HG03469 (cell line): ENCODE results near the gene SCAMP5.

Experiments used
- ATAC-seq: cut with Tn5 transposase; IDR thresholded peaks from one replicate; pipeline ENCODE4 v1.9.1; 2021; ENCODE audit warnings: mild to moderate bottlenecking, moderate library complexity, moderate number of reproducible peaks; ENCODE audit not compliant: unreplicated experiment

The SCAMP5 gene

DNA sequence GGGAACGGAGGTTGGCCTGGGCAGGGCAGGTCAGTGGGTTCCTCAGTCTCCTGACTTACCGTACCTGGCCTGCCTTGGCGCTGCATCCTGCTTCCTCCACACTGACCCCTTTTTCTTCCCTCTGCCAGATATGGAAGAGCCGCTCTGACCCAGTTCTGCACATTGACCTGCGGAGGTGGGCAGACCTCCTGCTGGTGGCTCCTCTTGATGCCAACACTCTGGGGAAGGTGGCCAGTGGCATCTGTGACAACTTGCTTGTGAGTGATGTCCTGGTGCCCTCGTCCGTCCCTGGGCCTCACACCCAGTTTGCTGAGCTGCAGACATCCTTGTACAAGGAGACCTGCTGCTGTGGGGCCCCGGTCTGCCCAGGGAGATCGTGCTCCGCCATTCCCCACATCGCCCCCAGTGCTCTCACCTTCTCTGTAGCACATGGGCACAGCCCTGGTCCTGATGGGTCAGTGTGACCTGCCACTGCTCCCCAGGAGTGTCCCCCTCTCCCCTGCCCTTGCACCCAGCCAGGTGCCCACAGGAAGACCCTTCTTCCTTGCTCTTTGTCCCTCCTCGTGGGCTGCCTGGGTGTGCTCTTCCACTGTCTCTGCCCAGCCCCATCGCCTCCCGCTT, 49.0 kb downstream of the SCAMP5 start:
- no peak for ATAC-seq

DNA sequence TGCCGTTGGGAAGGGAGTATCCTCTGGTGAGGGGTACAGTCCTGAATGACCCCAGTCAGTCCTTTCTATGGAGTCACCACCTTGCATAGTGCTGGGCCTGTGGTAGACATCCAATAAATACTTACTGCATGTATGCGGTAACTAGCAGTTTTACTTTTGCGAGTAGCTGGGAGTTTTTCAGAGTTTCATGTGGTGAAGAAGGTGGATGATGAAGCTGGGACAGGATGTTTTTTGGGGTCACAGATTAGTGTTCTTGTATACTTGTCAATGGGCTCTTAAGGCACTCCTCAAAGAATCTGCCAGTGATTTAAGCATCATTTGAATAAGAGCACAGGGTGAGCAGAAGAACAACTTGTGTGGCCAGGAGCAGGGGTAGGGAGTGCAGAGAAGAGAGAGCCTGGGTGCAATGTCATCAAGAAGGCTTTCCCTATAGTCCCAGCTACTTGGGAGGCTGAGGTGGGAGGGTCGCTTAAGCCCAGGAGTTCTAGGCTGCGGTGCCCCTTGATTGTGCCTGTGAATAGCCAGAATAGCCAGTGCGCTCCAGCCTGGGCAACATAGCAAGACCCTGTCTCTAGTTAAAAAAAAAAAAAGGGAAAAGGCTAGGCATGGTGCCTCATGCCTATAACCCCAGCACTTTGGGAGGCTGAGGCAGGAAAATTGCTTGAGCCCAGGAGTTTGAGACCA, 50.1 kb downstream of the SCAMP5 start:
- ATAC-seq, result no peak

DNA sequence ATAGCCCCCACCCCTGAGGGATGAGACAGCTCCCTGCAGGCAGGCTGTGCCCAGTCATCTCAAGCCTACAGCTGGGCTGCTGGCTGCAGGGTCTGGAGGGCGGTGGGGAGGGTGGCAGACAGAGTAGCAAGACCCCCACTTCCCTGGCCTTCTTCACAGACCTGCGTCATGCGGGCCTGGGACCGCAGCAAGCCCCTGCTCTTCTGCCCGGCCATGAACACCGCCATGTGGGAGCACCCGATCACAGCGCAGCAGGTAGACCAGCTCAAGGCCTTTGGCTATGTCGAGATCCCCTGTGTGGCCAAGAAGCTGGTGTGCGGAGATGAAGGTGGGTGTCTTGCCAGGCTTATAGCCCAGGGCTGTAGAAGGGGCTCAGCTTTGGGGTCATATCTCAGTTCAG, 53.0 kb downstream of the SCAMP5 start:
- no peak for ATAC-seq

DNA sequence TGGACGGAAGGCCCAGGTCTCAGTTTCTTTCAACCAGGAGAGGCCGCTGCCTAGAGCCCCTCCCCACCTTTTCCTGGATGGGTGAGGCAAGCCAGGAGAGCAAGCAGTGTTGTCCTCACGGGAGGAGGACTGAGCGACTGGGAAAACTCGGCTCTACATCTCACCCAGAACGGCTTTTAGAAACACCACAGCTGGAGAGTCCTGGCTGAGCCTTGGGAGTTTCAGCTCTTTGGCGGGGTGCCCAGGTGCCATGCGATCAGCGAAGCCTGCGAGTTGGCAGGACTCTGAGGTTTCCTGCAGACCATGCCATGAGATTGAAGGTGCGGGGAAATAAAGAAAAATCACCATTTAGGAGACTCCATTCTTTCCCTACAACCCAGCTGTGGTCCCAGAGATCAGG, 54.0 kb downstream of the SCAMP5 start:
- no peak for ATAC-seq

DNA sequence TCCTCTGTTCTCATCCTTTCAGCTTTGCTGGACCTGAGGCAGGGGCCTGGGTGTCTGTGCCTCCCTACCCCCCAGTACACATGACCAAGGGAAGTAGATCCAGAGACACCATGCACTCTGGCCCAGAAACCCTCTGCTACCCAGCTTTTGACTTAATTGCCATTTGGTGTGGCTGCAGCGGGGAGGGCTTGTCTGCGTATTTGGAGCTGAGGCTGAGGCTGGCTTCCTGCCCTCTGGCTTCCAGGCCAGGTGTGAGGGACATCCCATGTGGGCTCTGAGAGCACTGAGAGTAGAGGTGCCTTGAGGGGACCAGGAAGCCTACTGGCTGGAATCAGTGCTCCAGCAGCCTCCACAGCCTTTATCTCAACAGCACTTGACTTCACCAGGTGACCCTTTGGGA, 54.9 kb downstream of the SCAMP5 start:
- no peak for ATAC-seq

DNA sequence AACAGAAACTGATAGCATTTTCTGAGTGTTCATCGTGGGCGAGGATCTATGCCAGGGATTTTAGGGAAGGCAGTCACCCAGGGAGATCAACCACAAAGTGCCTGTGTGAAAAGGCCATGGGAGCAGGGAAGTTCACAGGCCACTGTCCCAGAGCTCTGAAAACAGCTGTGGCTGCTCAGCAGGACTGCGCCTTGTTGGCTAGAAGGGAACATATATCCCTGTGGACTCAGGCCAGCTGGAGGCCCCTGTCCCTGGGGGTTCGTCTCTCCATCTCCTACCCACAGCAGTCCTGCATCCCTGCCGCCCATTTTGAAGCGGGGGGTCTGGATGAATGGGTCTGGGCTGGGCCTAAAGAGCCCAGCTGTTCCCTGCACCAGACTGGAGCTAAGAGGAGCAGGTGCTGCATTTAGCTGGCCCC, 55.8 kb downstream of the SCAMP5 start:
- no peak for ATAC-seq

DNA sequence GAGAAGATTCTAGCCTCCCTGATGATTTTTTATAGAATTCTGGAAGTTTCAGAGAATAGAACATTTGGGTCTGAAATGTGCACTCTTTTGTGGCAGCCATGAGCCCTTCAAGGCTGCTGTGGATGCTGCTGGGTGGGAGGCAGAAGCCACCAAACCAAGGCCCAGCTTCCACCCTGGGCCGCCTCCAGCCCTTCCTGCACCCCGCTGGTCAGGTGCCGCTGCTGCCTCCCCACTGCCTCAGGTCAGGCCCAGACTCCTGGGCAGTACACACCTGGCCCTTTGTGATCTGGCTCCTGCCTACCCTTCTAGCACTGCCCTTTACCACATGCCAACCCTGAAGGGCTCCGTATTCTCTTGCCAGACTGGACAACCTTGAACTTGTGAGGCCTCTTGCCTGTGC, 56.3 kb downstream of the SCAMP5 start:
- no peak for ATAC-seq

DNA sequence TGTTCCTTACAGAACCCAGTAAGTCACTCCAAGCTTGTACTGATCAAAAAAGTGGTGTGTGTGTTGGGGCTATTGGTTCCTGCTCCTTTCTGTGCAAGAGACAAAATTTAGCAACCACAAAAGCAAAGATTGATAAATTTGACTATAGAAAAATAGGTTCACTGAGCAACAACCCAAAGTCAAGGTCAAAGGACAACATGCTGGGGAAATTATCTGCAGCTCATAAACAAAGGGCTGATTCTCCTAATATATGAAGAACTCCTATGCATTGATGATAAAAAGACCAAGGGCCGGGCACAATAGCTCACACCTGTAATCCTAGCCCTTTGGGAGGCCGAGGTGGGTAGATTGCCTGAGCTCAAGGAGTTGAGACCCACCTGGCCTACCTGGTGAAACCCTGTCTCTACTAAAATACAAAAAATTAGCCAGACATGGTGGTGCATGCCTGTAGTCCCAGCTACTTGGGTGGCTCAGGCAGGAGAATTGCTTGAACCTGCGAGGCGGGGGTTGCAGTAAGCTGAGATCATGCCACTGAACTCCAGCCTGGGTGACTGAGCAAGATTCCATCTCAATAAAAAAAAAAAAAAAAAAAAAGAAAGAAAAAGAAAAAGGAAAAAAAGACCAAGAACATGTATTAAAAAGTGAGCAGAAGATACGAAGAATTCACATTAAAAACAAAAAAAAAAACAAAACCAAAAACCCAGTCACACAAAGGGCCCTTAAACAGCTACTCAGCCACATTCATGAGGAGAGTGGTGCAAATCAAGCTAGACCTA, 57.8 kb downstream of the SCAMP5 start:
- no peak for ATAC-seq

DNA sequence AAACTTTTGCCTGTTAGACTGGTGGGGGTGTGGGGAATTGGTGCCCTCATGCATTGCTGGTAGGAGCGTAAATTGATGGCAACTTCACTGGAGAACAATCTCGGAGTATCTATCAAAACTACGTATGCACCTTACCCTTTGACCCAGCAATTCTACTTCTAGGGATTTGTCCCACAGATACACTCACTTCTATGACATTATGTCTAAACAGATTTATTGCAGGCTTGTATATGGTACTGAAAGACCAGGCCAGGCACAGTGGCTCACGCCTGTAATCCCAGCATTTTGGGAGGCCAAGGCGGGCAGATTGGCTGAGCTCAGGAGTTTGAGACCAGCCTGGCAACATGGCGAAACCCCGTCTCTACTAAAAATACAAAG, 58.4 kb downstream of the SCAMP5 start:
- ATAC-seq, result no peak

DNA sequence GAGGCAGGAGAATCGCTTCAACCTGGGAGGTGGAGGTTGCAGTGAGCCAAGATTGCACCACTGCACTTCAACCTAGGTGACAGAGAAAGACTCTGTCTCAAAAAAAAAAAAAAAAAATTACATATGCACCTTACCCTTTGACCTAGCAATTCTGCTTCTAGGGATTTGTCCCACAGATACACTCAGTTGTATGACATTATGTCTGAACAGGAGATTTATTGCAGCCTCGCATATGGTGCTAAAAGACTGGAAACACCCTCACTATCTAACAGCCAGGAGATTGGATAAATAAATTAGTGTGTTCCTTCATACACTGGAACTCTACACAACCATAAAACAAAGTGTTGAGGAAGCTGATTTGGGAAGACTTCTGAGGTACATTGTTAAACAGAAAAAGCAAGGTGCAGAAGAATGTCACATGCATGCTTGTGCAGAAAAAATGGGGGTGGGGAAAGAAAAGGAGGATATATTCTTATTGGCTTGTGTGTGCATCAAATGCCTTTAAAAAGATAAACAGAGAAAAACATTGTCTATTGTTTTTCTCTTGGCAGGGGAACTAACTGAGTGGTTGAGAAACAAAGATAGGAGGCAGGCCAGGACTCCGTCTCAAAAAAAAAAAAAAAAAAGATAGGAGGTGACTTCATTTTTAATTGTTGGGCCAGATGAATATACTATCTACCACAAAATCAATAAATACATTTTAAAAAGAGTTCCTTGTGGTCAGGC, 59.0 kb downstream of the SCAMP5 start:
- ATAC-seq, result no peak

DNA sequence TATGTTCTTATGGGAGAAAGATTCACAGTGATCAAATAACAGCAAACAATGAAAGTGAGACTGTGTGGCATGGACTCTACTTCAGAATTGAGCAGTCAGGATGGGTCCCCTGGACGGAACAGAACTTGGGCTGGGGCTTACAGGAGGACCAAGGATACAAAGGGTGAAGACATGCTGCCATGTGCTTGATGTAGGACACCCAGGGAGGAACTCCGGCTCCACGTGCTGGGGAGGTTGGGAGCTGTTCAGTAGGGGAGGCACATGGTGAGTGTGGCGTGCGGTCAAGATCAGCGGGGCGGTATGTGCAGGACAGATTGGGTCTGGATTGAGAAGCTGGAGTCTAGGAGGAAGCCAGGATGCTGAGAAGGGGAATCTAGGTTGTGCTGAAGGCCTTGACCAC, 60.7 kb downstream of the SCAMP5 start:
- no peak for ATAC-seq

DNA sequence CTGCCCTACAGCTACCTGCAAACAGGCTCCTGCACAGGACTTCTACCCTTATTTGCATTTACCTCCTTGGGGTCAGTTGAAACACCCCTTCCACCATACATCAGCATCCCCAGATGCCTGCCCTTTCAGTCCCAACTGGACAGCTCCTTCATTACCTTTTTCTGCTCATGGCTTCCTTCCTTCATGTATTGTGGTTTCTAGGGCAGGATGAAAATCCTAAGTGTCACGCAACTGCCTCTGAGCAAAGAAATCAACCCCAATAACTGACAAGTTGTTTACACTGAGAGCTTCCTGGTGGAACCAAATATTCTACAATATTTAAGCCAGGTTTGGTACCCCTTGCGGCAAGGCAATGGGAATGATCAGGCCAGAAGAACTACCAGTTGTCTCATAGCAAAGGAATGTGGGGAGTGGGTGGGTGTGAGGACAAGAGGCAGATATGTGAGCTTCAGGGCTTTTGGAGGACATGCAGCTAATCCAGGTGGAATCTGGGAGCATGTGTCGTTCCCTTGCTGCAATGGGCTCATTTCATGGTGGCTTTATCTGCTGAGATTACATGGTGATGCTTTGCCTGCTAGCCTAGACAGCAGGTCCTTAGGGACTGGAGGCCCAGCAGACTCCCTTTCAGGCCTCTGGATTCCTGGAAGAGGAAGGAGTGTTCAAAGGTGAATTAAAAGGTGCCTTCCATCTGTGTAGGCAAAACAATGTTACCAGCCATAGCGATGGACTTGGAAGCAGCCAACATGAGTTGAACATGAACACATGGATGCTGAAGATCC, 63.0 kb downstream of the SCAMP5 start:
- ATAC-seq, result no peak

DNA sequence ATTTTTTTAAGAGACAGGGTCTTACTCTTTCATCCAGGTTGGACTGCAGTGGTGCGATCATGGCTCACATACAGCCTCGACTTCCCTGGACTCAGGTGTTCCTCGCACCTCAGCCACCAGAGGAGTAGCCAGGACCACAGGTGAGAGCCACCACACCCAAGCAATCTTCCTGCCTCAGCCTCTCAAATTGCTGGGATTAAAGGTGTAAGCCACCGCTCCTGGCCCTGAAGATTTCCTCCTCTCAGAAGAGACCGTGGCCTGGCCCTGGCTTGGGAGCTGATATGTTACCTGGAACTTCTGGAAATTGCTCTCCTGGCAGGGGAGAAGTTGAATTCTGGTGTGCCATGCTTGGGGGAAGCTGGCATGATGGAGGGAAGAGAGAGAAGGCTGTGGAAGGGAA, 64.2 kb downstream of the SCAMP5 start:
- no peak for ATAC-seq

DNA sequence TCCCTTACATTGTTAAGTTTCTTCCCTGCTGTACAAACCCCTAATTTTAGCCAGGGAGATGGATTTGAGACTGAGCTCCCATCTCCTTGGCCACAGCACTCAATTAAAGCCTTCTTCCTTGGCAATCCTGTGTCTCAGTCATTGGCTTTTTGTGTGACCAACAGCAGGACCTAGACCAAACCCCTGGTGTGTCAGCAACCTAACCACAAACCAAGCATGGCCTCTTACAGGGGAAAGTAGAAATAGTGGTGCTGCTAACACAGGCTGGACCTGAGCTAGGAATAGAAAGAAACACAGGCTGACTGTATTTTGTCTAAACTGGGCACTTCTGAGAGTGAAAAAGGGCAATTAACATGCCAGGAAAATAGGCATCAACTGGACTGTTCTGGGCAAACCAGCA, 65.9 kb downstream of the SCAMP5 start:
- no peak for ATAC-seq

DNA sequence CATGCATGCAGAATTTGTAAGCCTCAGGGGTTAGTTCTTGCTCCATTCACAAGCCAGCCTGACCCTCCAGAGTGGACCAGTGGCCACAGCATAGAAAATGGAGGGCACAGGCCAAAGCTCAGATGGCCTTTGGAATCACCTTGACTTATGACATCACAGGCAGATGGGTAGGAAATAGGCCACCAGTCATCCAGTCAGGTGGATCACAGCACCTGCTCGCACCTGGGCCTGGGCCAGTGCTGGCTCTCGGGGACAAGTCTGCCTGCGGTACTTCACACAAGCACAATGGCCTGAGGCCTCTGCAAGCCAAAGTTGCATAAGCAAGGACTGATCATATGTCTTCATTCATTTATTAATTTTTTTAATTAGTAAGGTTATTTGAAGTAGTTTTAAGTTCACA, 67.3 kb downstream of the SCAMP5 start:
- ATAC-seq, result no peak

DNA sequence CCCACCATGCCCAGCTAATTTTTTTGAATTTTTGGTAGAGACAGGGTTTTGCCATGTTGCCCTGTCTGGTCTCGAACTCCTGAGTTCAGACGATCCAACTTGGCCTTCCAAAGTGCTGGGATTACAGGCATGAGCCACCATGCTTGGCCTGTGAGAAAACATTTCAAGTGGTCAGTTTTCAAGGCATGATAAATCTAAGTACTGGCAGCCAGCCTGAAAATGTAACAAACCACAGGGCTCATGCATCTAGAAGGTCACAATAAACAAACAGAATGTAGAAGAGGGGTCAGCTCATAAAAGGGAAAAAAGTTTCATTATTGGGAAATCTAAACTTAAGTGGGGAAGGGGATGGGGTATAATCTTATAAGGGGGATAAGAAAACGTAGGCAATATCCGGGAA, 68.0 kb downstream of the SCAMP5 start:
- ATAC-seq, result no peak

DNA sequence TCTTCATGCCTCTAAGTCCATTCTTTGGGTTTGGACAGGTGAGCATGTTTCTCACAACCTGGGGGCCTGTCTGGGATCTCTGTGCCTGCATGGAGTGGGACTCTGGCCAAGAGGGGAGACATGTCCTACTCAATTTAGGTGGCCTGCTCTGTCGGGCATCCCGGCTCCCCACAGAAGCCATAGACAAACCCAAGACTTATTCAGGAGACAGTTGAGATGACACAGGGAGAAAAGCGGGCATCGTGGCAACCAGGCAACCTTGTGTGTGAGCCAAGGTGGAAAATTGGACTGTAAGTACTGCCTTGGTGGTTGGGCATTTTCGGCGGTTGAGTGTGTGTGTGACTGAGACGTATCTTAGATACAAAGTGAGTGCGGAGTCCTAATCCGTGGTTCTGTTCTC, 68.5 kb downstream of the SCAMP5 start:
- no peak for ATAC-seq

DNA sequence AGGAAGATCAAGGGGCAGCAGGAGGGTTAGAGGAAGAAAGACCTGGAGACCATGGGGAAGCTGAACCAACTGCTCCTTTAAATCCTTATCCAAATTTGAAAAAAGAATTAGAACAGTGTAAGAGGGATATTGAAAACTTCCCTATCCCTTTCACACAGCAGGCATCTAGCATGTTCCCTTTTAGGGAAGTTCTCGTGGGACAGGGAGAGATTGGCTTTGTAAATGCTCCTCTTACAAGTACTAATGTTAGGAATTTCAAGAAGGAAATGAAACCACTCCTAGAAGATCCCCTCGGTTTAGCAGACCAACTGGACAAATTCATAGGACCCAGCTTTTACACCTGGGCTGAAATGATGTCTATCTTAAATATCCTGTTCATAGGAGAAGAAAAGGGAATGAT, 69.5 kb downstream of the SCAMP5 start:
- ATAC-seq, result no peak

DNA sequence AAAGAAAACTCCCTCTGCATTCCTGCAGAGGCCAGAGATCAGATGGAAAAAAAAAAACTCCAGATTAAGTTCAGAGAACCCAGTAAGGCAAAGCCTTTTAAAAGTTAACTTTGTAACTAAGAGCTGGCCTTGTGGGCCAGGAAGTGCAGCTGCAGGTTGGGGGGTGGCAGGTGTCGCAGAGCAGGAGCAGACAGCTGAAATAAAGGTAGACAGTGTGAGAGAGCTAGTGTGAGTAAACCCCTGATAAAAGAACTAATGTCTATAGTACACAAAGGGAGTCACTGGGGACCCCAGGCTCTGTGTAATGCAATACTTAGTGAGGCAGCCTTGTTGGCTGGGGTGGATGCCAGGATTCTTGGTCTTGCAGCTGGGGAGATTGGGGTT, 70.1 kb downstream of the SCAMP5 start:
- no peak for ATAC-seq

DNA sequence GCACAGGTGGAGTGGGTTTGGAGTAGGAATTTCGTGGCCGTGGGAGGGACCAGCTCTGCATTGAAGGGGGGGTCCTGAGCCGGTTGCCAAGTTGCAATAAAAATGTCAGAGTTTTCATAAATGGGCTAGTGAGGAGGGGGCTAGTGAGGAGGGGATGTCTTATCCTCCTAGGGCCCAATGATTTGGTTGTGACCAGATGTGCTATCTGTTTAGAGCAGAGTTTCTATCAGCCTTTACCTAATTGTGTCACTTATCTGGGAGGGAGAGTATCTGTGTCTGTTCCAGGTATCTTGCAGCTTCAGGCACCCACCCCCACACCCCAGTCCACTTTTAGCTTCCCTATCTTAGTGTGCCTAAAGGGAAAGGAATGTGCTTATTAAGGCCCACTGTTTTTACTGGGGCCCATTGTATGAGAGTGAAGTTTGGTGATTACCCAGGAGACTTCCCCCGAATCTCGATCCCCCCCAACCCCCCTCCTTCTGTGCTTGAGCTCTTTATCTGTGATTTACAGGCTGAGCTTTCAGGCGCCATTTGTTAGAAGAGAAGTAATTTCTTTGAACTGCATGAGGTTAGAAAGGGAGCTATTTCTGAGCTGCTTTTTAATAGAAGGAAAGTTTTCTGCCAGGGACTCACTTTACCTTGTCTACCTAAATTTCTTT, 70.6 kb downstream of the SCAMP5 start:
- ATAC-seq, result no peak
